Measurements from ENCODE around the gene ARL2BP.

ARL2BP gene

DNA sequence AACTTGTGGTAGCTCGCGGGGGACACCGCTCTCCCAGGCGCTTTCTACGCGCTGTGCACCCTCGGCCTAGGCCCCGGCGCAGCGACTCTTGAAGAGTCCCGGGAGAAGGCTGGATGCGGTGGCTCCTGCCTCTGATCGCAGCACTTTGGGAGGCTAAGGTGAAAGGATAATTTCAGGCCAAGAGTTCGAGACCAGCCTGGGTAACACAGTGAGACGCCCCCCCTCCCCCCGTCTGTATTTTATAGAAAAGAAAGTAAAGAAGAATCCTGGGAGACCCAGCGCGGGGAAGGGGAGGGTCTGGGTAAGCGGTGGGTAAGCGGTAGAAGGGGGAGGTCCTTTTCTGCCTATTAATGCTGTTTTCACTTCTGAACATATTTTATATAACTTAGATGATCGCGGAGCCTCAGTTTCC, 39.9 kb downstream of the ARL2BP start:
- no peak for DNase-seq

DNA sequence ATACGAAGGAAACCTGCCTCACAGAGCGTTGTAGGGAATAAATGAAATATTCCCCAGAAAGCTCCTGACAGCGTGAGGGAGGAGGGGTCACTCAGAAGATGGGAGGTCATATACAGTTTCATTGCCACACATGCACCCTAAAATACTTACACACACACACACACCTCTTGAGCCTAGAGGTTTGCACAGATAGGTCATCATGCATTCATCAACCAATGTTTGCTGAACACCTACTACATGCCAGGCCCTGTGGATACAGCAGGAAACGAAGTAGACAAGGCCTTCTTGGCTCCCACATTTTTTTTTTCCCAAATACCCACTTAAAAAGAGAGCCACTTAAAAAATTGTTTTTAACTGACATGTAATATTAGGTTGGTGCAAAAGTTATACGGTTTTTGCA, 40.3 kb downstream of the ARL2BP start:
- DNase-seq = no peak

DNA sequence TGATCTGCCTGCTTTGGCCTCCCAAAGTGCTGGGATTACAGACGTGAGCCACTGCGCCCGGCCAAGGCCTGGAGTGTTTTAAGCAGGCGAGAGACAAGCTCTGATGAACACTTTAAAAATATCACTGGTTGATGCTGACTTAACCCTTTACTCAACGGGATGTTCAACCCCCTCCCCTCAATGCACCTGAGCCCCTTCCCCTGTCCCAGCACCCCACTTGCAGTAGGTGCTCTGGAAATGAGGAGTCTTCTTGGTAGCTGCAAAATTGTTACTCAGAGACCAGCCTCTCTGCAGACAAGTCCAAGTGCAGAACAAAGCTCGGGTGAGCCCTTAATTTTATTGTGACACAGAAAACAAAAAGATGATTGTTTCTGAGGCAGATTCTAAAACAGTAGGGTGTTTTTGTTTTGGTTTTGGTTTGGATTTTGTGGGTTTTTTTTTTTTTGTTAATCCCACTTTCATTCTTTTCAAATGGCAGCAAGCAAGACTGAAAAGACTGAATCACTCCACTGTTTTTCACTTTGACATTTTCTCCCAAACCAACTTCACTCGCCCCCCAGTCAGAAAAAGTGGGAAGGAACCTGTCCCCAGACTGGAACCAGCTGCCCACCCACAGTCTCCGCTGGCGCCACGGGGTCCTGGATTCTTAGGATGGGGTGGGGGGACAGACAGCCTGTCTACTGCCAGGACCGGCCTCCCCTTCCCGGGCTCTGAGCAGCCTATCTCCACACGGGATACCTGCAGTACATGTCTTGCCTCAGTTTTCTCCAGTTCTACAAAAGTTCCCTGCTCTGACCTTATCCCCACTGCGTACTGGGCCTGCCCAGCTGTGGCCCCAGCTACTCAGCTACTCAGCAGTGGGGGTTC, 44.6 kb downstream of the ARL2BP start:
- DNase-seq = no peak

DNA sequence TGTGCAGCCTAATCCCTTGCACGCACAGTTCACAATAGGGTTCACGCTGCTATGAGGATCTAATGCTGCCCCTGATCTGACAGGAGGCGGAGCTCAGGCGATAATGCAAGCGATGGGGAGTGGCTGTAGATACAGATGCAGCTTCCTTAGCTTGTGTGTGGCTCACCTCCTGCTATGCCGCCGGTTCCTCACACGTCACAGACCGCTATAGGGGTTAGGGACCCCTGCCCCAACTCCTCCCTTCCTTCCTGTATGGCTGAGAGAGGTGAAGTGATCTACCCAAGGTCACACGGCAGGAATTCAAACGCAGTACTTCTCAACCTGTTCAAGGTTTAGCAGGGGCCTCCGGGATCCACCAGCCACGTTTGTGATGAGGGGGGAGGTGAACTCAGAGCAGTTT, 52.8 kb downstream of the ARL2BP start:
- DNase-seq = peak; percentile 26 to 28

DNA sequence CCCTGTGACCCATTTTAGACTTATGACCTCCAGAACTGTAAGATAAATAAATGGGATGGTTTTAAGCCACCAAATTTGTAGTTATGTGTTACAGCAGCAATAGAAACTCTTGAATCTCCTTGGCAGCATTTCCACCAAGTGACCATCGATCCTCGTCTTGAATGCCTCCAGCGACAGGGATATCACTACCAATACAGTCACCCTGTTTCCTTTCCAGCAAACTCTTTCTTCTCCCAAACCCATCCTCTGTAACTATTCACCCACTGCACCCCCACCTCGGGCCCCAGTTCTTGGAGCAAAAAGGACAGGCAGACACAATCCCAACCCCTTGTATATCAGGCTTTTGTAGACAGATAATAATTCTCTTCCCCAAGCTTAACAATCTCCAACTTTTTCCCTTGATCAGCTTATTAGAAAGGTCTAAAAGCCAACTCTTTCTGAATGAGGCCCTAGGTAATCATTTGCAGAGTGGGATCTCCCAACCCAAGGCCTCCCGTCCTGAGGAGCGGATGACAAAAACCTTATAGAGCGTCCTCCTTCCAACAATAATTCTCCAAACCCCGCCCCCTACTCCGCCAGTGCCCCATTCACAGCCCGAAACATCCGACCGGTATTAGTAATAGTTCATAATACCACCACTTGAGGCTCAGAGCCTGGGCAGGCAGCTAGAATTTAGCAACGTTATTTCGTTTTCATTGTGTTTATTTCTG, 54.1 kb downstream of the ARL2BP start:
- peak; percentile 26 to 33 for DNase-seq

DNA sequence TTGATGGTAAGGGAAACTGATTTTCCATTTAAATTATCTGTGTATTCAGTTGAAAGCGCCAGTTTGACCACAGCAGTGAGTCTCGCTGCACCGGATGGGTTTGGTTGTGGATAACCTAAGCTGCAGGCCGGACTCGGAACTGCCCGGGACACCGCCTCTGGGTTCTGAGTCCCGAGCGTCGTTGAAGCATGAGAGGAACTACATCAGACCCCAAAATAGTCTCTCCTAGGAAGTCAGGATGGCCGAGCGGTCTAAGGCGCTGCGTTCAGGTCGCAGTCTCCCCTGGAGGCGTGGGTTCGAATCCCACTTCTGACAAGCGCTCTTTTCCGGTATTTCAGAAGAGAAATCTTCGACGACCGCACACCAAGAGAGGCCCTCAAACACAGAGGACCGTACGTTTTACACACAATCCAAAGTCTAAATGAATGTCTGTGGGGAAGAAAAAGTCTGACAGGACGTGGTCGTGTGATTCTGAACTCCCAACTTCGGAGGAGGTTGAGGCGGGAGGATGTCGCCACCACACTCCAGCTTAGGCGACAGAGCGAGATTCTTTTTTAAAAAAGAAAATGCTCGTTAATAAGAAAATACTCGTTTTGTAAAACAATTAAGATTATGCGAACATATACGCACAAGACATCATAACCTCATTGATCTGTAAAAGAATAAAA, 54.8 kb downstream of the ARL2BP start:
- peak; percentile 77 to 79 for DNase-seq

DNA sequence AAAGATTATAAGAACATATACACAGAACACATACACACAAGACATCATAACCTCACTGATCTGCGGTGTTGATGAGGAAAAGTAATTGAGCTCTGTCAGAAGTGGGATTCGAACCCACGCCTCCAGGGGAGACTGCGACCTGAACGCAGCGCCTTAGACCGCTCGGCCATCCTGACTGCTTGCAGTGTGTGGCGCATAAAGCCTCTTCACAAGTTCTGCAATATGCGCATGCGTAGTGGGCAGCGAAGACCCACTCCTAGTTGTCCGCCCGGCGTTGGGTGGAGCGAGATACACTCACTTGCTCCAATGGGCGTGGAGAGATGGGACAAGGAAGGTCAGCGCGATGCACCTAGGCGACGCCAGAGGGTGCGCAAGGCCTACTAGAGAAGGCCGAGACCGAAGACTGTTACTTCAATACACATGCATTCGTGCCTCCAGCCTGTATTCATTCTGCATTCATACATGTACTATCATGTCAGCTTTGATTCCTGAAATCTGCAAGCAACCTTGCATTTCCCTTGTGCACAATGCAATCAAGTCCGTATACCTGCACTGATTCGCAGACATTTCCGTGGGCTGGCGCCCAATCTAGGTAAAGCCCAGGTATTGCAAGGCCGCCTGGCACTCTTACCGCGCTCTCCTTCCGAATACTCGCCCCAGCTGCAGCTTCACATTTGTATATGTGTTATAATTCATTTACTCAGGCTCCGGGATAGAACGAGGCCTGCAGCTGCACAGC, 55.5 kb downstream of the ARL2BP start:
- peak; percentile 97 for DNase-seq

DNA sequence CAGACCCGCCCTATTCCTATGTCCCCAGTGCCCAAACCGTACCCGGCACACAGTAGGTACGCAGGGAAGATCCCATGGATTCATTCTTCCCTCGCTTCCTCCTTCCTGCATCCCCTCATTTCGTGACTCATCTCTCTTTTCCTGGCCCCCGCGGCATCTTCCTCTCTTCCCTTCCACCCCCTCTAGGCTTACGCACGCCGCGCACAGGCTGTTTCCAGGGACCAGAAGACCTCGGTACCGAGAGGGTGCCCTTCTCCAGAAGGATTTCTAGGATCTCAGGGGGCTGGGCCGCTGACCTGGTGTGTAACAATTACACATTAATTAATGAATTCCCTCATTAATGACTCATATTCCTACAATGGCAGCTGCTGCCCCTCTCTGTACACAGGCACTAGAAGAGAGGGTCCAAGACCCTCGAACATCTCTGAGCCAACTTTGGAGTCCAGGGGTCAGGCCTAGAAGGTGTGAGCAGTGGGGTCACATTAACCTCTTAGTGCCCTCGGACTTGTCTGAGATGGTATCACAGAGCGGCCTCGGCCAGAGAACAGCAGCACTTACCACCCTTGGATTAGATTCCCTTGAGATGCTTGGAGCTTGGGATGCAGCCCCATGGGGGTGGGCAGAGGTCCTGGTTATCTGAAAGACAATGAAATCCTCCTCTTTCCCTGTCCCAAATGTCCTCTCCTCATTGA, 56.2 kb downstream of the ARL2BP start:
- DNase-seq = no peak

Data from activated CD4-positive, alpha-beta T cell treated with anti-CD3 and anti-CD28 coated beads, Interleukin-2, amount 50 U/mL, for 4 hours (primary cell).